GM21825 (cell line): Measurements from ENCODE around the gene SEPTIN3.
A peak's percentile ranks its signal among the peaks of the same experiment; 100 is the strongest.

Source experiments
- ATAC-seq: cut with Tn5 transposase; IDR thresholded peaks from one replicate; pipeline ENCODE4 v1.9.1; 2021; ENCODE audit warnings: mild to moderate bottlenecking, moderate library complexity; ENCODE audit not compliant: unreplicated experiment

SEPTIN3 gene

DNA sequence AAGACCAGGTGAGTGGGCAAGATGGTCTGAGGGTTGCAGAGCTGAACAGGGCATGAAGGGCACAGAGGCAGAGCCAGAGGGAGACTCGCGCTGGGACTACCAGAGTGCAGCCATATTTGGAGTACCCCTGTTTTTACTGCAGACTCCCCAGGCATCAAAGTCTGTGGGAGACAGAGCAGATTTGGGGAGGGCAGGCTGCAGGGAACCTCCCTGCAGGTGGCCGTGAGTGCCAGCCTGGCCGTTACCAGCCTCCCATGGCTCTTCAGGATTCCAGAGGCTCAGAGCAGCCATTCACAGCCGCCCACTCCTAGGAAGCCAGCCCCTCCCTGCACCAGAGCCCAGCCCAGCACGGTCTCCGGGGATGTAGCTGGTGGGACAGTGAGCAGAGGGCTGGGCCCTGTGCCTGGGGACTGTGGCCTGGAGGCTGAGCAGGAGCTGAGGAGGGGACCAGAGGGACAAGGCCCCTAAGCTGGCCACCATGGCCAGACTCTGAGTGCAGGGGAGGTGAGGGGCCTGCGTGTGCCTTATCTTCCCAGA, at the start of gene SEPTIN3:
SEPTIN3 (plus strand) TSS at position 334 of the 537 bp plus-strand sequence. CDS start 2,050 bp downstream, outside the sequence.
- no peak for ATAC-seq

GRCh38 chr22:41920271-41920976, 48.8 kb upstream of the SEPTIN3 start:
- peak; percentile 23 for ATAC-seq

DNA sequence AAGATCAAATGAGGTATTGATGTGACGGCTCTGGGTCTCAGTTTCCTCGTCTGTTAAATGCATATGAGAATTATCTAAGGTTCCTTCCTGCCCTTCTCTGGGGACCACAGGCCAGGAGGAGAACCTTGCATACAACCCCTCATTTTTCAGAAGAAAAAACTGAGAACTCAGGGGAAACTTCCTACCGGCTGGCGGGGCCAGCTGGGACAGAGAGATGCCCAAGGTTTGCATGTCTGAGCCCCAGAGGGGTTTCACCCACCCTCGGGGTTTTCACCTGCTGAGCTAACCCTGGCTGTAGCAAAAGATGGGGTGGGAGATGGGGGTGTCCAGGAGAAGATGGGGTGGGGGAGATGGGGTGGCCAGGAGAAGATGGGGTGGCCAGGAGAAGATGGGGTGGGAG, 46.9 kb upstream of the SEPTIN3 start:
- ATAC-seq = no peak

- ATAC-seq = no peak
These were observed 46.2 kb upstream of the SEPTIN3 start for GRCh38 chr22:41922940-41923594.

- no peak for ATAC-seq
These were observed 45.5 kb upstream of the SEPTIN3 start for GRCh38 chr22:41923595-41924276.

DNA sequence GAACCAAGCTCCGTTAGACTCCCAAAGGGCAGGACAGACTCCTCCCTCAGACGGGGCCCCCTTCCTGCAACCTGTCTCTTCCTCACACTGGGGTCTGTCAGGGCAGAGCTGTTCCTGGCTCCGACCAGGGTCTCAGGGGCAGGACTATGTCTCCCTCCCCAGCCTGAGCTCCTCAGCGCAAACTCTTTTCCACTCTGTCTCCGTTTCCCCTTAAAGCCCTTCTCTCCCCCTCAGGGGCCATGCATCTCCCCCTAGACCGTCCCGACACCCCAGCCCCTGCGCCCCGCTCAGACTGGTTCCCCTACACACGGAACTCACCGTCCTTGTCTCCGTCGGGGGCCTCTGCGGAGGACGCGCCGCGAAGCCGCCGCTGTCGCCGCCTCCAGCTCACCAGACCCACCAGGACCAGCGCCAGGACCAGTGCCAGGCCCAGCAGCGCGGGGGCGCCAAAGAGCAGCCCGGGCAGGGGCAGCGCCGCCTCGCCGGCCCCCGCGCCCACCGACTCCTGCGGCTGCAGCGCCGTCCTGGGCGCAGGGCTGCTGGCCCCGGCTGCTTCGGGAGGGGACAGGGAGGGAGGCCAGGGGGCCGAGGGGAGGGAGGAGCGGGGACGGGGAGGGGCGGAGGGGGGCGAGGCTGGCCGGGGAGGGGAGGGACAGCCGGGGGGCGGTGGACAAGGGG, 43.3 kb upstream of the SEPTIN3 start:
- ATAC-seq = peak; percentile 32

DNA sequence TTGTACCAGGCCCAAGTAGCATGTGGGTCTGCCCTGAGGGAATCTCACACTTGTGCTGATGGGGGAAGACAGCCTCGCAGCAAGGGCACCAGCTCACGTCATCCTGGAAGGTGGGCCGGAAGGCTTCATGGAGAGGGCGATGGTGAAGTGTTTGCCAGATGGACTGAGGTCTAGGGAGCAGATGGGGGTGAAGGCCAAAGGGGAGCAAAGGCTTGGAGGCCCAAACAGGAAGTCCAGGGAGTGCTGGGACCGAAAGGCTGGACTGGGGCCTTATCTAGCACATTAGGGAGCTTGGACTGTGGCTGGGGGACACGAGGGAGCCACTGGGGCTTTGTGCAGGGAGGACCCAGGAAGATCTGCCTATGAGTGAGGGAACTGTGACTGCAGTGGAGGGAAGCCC, 41.4 kb upstream of the SEPTIN3 start:
- no peak for ATAC-seq

DNA sequence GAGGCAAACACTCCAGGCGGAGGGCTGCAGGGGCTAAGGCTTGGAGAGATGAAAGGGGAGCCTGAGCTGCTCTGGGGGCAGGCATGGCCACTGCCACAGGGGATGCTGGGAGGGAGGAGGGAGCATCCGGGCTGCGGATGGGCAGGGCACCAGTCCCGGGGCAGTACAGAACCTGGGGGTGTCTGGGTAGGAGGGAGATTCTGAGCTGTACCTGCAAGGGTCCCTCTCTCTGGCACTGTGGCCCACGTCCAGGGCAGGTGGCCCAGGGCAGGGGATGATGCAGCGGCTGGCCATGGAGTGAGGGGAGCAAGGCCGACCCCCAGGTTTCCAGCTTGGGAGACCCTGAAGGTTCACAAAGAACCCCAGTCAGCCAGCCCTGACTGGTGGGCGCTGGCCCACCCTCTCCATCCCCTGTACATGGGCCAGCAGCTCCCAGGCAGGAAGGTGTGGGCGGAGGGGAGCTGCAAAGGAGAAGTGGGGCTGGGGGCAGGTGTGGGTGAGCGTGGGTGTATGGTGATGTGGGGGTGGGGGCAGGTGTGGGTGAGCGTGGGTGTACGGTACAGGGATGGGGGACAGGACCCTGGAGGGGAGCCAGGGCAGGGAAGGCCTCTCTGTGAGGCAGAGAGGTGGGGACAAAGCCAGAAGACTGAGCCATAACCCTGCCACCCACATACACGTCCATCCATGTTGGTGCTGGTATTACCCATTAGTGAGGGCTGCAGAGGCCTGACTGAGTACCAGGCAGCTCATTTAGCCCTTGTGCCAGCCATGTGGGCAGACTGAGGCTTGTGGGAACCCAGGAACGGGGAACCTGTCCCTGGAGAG, 40.4 kb upstream of the SEPTIN3 start:
- ATAC-seq = no peak

DNA sequence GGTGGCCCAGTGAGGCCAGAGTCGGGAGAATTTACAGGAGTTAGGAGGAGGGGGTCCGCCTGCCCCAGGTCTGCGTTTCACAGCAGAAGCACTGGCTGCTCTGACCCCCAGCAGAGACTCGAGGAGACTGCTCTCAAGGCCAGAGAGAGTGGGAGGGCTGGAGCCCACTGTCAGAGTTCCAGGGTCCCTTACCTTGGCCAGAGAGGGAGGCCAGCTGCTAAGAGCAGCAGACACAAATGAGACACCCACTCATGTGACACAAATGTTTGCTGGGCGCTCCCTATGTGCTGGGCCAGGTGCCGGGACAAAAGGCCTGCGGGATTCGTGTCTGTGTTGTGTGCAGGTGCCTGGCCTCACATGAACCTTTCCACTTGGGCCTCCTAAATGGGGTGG, 39.8 kb upstream of the SEPTIN3 start:
- ATAC-seq = no peak

DNA sequence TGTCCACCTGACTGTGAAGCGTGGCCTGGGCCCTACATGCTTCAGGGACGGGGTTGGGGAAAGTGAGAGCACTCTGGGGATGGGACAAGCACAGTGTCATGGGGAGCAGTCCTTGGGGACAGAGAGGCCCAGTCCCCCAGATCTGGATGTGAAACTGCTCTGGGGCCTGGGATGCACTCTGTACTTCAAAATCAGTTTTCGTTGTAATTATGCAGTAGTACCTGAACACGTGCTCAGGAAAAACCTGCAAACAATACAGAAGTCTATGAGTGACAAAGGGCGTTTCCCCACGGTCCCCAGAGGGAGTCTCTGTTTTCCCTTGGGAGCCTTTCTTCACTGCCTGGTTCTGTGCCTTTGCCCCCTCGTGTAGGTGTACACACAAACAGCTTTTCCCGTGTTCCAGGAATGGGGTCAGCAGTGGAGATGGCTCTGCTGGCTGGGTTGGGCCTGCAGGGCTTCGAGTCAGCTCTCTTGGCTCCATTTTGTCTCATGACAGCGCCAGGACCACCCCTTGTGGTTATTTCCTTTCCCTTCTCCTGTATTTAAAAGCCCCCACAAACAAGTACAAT, 37.5 kb upstream of the SEPTIN3 start:
- peak; percentile 23 for ATAC-seq

GRCh38 chr22:41932353-41932752, 36.9 kb upstream of the SEPTIN3 start:
- ATAC-seq = no peak

- no peak for ATAC-seq
These were observed 35.6 kb upstream of the SEPTIN3 start for GRCh38 chr22:41933411-41934177.

DNA sequence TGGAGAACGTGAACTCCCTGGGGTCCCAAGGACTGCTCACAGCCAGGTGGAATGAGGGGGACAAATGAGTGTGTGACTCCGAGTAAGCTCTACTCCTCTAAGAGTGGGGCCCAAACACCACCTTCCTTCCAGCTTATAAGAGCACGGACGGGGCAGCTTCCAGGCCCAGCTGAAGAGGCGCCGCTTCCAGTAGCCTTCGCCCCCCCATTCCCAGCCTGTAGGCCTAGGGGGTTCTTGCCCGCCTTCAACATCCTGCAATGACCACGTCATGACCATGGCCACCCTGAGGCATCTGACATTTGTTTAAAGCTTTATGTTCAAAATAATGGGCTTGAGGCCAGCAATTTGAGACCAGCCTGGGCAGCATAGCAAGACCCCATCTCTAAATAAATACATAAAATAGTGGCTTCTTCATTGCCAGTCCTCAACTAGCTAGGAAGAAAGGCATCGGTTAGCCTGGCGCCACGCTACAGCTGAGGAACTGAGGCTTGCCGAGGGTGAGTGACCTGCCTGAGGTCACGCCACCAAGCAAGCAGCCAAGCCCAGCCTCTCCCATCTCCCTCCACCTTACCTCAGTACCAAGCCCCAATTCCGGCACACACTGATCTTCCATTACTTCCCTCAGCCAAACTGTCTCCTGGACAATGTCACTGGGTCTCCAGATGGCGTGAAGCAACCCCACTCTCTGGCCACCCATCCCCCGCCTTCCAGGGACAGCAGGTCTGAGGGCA, 34.8 kb upstream of the SEPTIN3 start:
- no peak for ATAC-seq

DNA sequence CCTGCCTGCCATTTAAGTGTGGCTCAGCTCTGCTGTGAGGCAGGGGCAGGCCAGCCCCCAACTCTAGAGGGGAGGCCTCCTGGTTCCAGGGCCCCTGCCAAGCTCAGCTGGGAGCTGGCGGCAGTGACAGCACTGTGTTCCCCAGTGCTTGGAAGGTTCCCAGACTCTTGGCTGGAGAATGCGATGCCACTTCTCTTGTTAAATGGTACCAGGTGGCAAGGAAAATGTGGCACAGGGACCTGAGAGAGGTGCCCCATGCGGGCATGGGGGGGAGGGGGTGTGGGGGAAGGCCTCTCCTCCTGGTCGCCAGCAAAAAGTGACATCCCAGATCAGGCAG, 34.3 kb upstream of the SEPTIN3 start:
- ATAC-seq = no peak

DNA sequence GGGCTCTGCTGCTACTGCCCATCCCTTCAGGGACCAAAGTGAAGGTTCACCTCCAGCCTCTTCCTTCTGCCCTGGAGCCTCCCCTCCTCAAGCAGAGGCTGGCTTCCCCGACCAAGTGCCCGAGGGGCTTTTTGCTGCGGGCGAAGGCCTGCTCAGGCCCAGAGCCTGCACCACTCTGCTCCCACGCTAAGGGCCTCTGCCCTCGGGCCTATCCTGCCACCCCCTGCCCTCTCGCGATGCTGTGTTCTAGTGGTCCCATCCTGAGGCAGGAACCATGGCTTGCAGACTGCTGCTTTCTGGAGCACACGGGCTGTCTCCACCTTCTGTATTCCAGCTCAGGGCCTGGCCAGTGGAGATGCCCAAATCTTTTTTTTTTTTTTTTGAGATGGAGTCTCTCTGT, 33.7 kb upstream of the SEPTIN3 start:
- ATAC-seq = no peak

DNA sequence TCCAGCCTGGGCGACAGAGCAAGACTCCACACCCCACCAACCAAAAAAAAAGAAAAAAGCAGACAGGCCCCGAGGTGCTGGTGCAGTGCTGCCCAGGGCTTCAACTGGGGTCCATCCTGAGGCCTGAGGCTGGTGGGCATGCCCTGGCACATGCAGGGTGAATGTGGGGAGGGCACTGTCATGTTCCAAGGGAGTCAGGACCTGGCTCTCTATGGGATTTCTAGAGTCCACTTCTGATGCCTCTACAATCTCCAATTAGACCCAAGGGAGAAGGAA, 32.4 kb upstream of the SEPTIN3 start:
- ATAC-seq = no peak

GRCh38 chr22:41939981-41940831, 29.0 kb upstream of the SEPTIN3 start:
- peak; percentile 47 for ATAC-seq
